ENCODE results near the gene IFNL1.
"Not testable (repeated sequence)": the region's sequence is repeated elsewhere in the genome, so short reads cannot be mapped to it uniquely, and the experiment has no call there.

The IFNL1 gene

GRCh38 chr19:39303373-39304184, 7.4 kb downstream of the IFNL1 start:
- Histone ChIP-seq H3K9ac (ENCODE audit: low read length) (no peak overlapping the region), H3K27me3 (ENCODE audit: control insufficient read depth in 1 of 2, insufficient read depth in 2 of 2, low read length in 2 of 2) (peaks cover 12 to 45% of the 10 kb centered on the region in 2 donors), H3K36me3 (ENCODE audit: insufficient read depth, low read length) (no peaks in the 10 kb centered on the region), H3K27ac (ENCODE audit: low read depth, low read length) (no peak overlapping the region), H3K9me3 (ENCODE audit: low read length) (no peaks in the 10 kb centered on the region), H3K4me1 (ENCODE audit: insufficient read depth, low read length) (no peaks in the 10 kb centered on the region), H3K4me3 (ENCODE audit: low read depth in 1 of 2, low read length in 2 of 2) (no peak overlapping the region)

- no peak overlapping the region for H3K4me3 ChIP-seq (ENCODE audit: low read depth in 1 of 2, low read length in 2 of 2)
- no peaks in the 10 kb centered on the region for H3K9me3 ChIP-seq (ENCODE audit: low read length)
- no peak overlapping the region for H3K9ac ChIP-seq (ENCODE audit: low read length)
- H3K27ac ChIP-seq (ENCODE audit: low read depth, low read length) = no peak overlapping the region
- H3K27me3 ChIP-seq (ENCODE audit: control insufficient read depth in 1 of 2, insufficient read depth in 2 of 2, low read length in 2 of 2) = peaks cover 16 to 51% of the 10 kb centered on the region in 2 donors
- no peaks in the 10 kb centered on the region for H3K36me3 ChIP-seq (ENCODE audit: insufficient read depth, low read length)
- no peaks in the 10 kb centered on the region for H3K4me1 ChIP-seq (ENCODE audit: insufficient read depth, low read length)
Measured at GRCh38 chr19:39304185-39304513, 7.9 kb downstream of the IFNL1 start.

GRCh38 chr19:39304701-39305571, 8.7 kb downstream of the IFNL1 start:
- H3K27ac ChIP-seq (ENCODE audit: low read depth, low read length) = no peak overlapping the region
- peaks cover 16 to 53% of the 10 kb centered on the region in 2 donors for H3K27me3 ChIP-seq (ENCODE audit: control insufficient read depth in 1 of 2, insufficient read depth in 2 of 2, low read length in 2 of 2)
- H3K4me3 ChIP-seq (ENCODE audit: low read depth in 1 of 2, low read length in 2 of 2) = no peak overlapping the region
- H3K9me3 ChIP-seq (ENCODE audit: low read length) = no peaks in the 10 kb centered on the region
- H3K36me3 ChIP-seq (ENCODE audit: insufficient read depth, low read length) = no peaks in the 10 kb centered on the region
- no peak overlapping the region for H3K9ac ChIP-seq (ENCODE audit: low read length)
- no peaks in the 10 kb centered on the region for H3K4me1 ChIP-seq (ENCODE audit: insufficient read depth, low read length)

- no peak overlapping the region for H3K4me3 ChIP-seq (ENCODE audit: low read depth in 1 of 2, low read length in 2 of 2)
- H3K4me1 ChIP-seq (ENCODE audit: insufficient read depth, low read length) = no peaks in the 10 kb centered on the region
- H3K27me3 ChIP-seq (ENCODE audit: control insufficient read depth in 1 of 2, insufficient read depth in 2 of 2, low read length in 2 of 2) = peaks cover 16 to 53% of the 10 kb centered on the region in 2 donors
- H3K27ac ChIP-seq (ENCODE audit: low read depth, low read length) = no peak overlapping the region
- H3K36me3 ChIP-seq (ENCODE audit: insufficient read depth, low read length) = no peaks in the 10 kb centered on the region
- H3K9ac ChIP-seq (ENCODE audit: low read length) = no peak overlapping the region
- H3K9me3 ChIP-seq (ENCODE audit: low read length) = no peaks in the 10 kb centered on the region
Measured at GRCh38 chr19:39306075-39306474, 9.9 kb downstream of the IFNL1 start.

GRCh38 chr19:39307046-39307821, 11.0 kb downstream of the IFNL1 start:
- peaks cover 16 to 53% of the 10 kb centered on the region in 2 donors for H3K27me3 ChIP-seq (ENCODE audit: control insufficient read depth in 1 of 2, insufficient read depth in 2 of 2, low read length in 2 of 2)

GRCh38 chr19:39307822-39308530, 11.8 kb downstream of the IFNL1 start:
- H3K27me3 ChIP-seq (ENCODE audit: control insufficient read depth in 1 of 2, insufficient read depth in 2 of 2, low read length in 2 of 2) = peaks cover 16 to 53% of the 10 kb centered on the region in 2 donors
- H3K27ac ChIP-seq (ENCODE audit: low read depth, low read length) = no peak overlapping the region
- no peaks in the 10 kb centered on the region for H3K9me3 ChIP-seq (ENCODE audit: low read length)
- no peak overlapping the region for H3K9ac ChIP-seq (ENCODE audit: low read length)
- no peaks in the 10 kb centered on the region for H3K4me1 ChIP-seq (ENCODE audit: insufficient read depth, low read length)
- no peaks in the 10 kb centered on the region for H3K36me3 ChIP-seq (ENCODE audit: insufficient read depth, low read length)
- H3K4me3 ChIP-seq (ENCODE audit: low read depth in 1 of 2, low read length in 2 of 2) = no peak overlapping the region

More at GRCh38 chr19:39307046-39307821, 11.0 kb downstream of the IFNL1 start:
- no peak overlapping the region for H3K9ac ChIP-seq (ENCODE audit: low read length)
- no peaks in the 10 kb centered on the region for H3K36me3 ChIP-seq (ENCODE audit: insufficient read depth, low read length)
- no peaks in the 10 kb centered on the region for H3K4me1 ChIP-seq (ENCODE audit: insufficient read depth, low read length)
- H3K4me3 ChIP-seq (ENCODE audit: low read depth in 1 of 2, low read length in 2 of 2) = no peak overlapping the region
- H3K9me3 ChIP-seq (ENCODE audit: low read length) = no peaks in the 10 kb centered on the region
- H3K27ac ChIP-seq (ENCODE audit: low read depth, low read length) = no peak overlapping the region

GRCh38 chr19:39308531-39309304, 12.5 kb downstream of the IFNL1 start:
- Histone ChIP-seq H3K36me3 (ENCODE audit: insufficient read depth, low read length) (no peaks in the 10 kb centered on the region), H3K9me3 (ENCODE audit: low read length) (no peaks in the 10 kb centered on the region), H3K4me3 (ENCODE audit: low read depth in 1 of 2, low read length in 2 of 2) (no peak overlapping the region), H3K27ac (ENCODE audit: low read depth, low read length) (no peak overlapping the region), H3K9ac (ENCODE audit: low read length) (no peak overlapping the region), H3K27me3 (ENCODE audit: control insufficient read depth in 1 of 2, insufficient read depth in 2 of 2, low read length in 2 of 2) (peaks cover 16 to 53% of the 10 kb centered on the region in 2 donors), H3K4me1 (ENCODE audit: insufficient read depth, low read length) (no peaks in the 10 kb centered on the region)

GRCh38 chr19:39309305-39309670, 13.1 kb downstream of the IFNL1 start:
- not testable (repeated sequence) for H3K9me3 ChIP-seq (ENCODE audit: low read length); H3K27ac ChIP-seq (ENCODE audit: low read depth, low read length); H3K36me3 ChIP-seq (ENCODE audit: insufficient read depth, low read length); H3K4me3 ChIP-seq (ENCODE audit: low read depth in 1 of 2, low read length in 2 of 2); H3K4me1 ChIP-seq (ENCODE audit: insufficient read depth, low read length); H3K9ac ChIP-seq (ENCODE audit: low read length)
- H3K27me3 ChIP-seq (ENCODE audit: control insufficient read depth in 1 of 2, insufficient read depth in 2 of 2, low read length in 2 of 2) = peaks cover 11 to 48% of the 10 kb centered on the region in 2 donors

- H3K9ac ChIP-seq (ENCODE audit: low read length) = no peak overlapping the region
- peaks cover 11 to 36% of the 10 kb centered on the region in 2 donors for H3K27me3 ChIP-seq (ENCODE audit: control insufficient read depth in 1 of 2, insufficient read depth in 2 of 2, low read length in 2 of 2)
Measured at GRCh38 chr19:39310558-39311311, 14.5 kb downstream of the IFNL1 start.

More at GRCh38 chr19:39310558-39311311, 14.5 kb downstream of the IFNL1 start:
- Histone ChIP-seq H3K27ac (ENCODE audit: low read depth, low read length) (no peak overlapping the region), H3K4me3 (ENCODE audit: low read depth in 1 of 2, low read length in 2 of 2) (no peak overlapping the region), H3K9me3 (ENCODE audit: low read length) (no peaks in the 10 kb centered on the region), H3K36me3 (ENCODE audit: insufficient read depth, low read length) (no peaks in the 10 kb centered on the region), H3K4me1 (ENCODE audit: insufficient read depth, low read length) (no peaks in the 10 kb centered on the region)

Data from muscle layer of colon (tissue), 2 donors.